Subcutaneous adipose tissue (tissue), 4 donors: ENCODE results near the gene EEF1AKMT4. TPM values are rescaled to one million over a fixed set of nuclear protein-coding genes. Genes with fewer than 3 reads are reported as not detected.

Experiments
- CTCF ChIP-seq: fragments of 450-650 bp; IDR thresholded peaks from one replicate; pipeline ENCODE4 v1.5.1; 2016; ENCODE audit warnings: low read depth, mild to moderate bottlenecking, control low read depth, antibody characterized with exemption, moderate library complexity
- small RNA-seq: library from RNA; depleted of rRNA; stranded (forward); fragments of <200 nt; gene quantifications from one replicate; pipeline ENCODE3, GENCODE V24; 2016
- total RNA-seq, 4 donors: library from RNA; depleted of rRNA; stranded (reverse); fragments of >200 nt; gene quantifications; one replicate each; pipeline ENCODE4 v1.1.0, GENCODE V29; 2016

EEF1AKMT4 gene
- total RNA-seq, 4 donors from 2014 or later: 3.4 to 5.5 (median 4.3) TPM

GRCh38 chr3:184305577-184305976 lies 56.1 kb downstream of the EEF1AKMT4 start:
- TF ChIP-seq CTCF: no peak

- TF ChIP-seq CTCF: no peak
Measured at GRCh38 chr3:184306341-184306972, 57.0 kb downstream of the EEF1AKMT4 start.

DNA sequence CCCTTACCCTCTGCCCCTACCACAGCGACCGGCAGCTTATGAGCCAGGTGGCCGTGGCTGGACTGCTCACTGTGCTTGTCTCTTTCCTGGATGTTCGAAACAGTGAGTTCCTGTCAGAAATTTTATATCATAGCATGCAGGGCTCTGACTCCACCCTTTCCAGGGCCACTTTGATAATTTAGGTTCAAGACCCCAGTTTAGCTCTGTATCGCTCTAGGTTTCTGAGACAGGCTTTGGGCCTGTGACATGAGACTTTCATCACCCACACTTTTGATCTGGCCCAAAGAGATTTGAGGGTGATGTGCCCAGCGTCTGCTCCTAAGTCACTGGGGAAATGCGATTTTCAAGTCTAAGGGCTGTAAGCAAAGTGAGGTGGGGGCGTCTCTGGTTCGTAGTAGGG lies 58.4 kb downstream of the EEF1AKMT4 start:
- TF ChIP-seq CTCF: no peak

Small RNA genes within 50 kb of the gene (small RNA-seq; reads per million reads assigned to genes)
- gene MIR1224: not detected

Other genes with a start within 250 kb of the EEF1AKMT4 start
- gene ABCC5, start 231.8 kb upstream of the EEF1AKMT4 start, total RNA-seq: 10 to 100 TPM; 17.9 to 61.9 (median 28.1) TPM
- gene HTR3D, start 217.9 kb upstream of the EEF1AKMT4 start, total RNA-seq: not detected
- not detected for gene HTR3C, start 196.6 kb upstream of the EEF1AKMT4 start, total RNA-seq
- not detected for gene HTR3E, start 152.6 kb upstream of the EEF1AKMT4 start, total RNA-seq
- 10 to 100 TPM; 29.8 to 31.9 (median 31.2) TPM for gene EIF2B5, start 114.3 kb upstream of the EEF1AKMT4 start, total RNA-seq
- 10 to 100 TPM; 18.9 to 57.3 (median 32.6) TPM for gene DVL3, start 94.3 kb upstream of the EEF1AKMT4 start, total RNA-seq
- gene AP2M1, start 74.8 kb upstream of the EEF1AKMT4 start, total RNA-seq: 100 to 1,000 TPM; 178 to 227 (median 198) TPM
- gene ABCF3, start 63.5 kb upstream of the EEF1AKMT4 start, total RNA-seq: 10 to 100 TPM; 40.8 to 72.5 (median 54.0) TPM
- not detected for gene VWA5B2, start 20.1 kb upstream of the EEF1AKMT4 start, total RNA-seq
- 10 to 100 TPM; 23.3 to 53.7 (median 47.9) TPM for gene ALG3, start 710 bp upstream of the EEF1AKMT4 start, total RNA-seq
- gene CAMK2N2, start 11.9 kb downstream of the EEF1AKMT4 start, total RNA-seq: not detected
- not detected for gene ECE2, start 26.4 kb downstream of the EEF1AKMT4 start, total RNA-seq
- gene PSMD2, start 49.6 kb downstream of the EEF1AKMT4 start, total RNA-seq: 100 to 1,000 TPM; 166 to 257 (median 231) TPM
- 100 to 1,000 TPM; 158 to 318 (median 213) TPM for gene EIF4G1, start 64.9 kb downstream of the EEF1AKMT4 start, total RNA-seq
- gene FAM131A, start 87.9 kb downstream of the EEF1AKMT4 start, total RNA-seq: 10 to 100 TPM in 3 of 4 donors, 1 to 10 TPM in 1; 9.8 to 17.1 (median 13.8) TPM
- gene CLCN2, start 111.9 kb downstream of the EEF1AKMT4 start, total RNA-seq: 1 to 10 TPM; 1.3 to 5.8 (median 1.9) TPM
- 10 to 100 TPM; 47.9 to 69.9 (median 56.7) TPM for gene POLR2H, start 112.0 kb downstream of the EEF1AKMT4 start, total RNA-seq
- gene THPO, start 128.5 kb downstream of the EEF1AKMT4 start, total RNA-seq: under 1 TPM in 3 of 4 donors, not detected in 1; 0.44 to 0.68 (median 0.57) TPM
- 10 to 100 TPM in 3 of 4 donors, 1 to 10 TPM in 1; 8.0 to 11.7 (median 11.0) TPM for gene CHRD, start 130.4 kb downstream of the EEF1AKMT4 start, total RNA-seq